HepG2 (cell line): ENCODE measurements around the gene ITGA6.

ENCODE experiments used
- ARID4A ChIP-seq: sonication (generic); formaldehyde crosslinking; IDR thresholded peaks from 2 replicates; pipeline ENCODE4 v1.5.0; 2020; ENCODE audit warnings: mild to moderate bottlenecking, missing genetic modification reagents, borderline replicate concordance
- CTCF ChIP-seq: sonication (generic); formaldehyde crosslinking; IDR thresholded peaks from 2 replicates; pipeline ENCODE4 v1.5.0; 2020; ENCODE audit warnings: mild to moderate bottlenecking, missing genetic modification reagents, moderate library complexity
- ELK4 ChIP-seq: sonication (generic); formaldehyde crosslinking; IDR thresholded peaks from 2 replicates; pipeline ENCODE4 v1.9.0; 2021; ENCODE audit warnings: missing genetic modification reagents, borderline replicate concordance
- MYC ChIP-seq: sonication (generic); formaldehyde crosslinking; IDR thresholded peaks from 2 replicates; pipeline ENCODE4 v1.9.0; 2021; ENCODE audit warnings: missing genetic modification reagents, borderline replicate concordance
- NFE2L2 ChIP-seq: fragments of 150-350 bp; IDR thresholded peaks from 2 replicates; pipeline ENCODE4 v1.6.1; 2014; ENCODE audit warnings: low read length
- REST ChIP-seq, 2 experiments: IDR thresholded peaks; 2 replicates each; pipeline ENCODE4 v1.6.1; 2011 to 2012; ENCODE audit warnings: low read length in 2 of 2, borderline replicate concordance in 1 of 2, low read depth in 1 of 2, mild to moderate bottlenecking in 1 of 2, moderate library complexity in 1 of 2
- RNF2 ChIP-seq: fragments of 450-650 bp; conservative IDR thresholded peaks from 2 replicates; pipeline ENCODE4 v1.6.1; 2016; ENCODE audit warnings: low read depth
- ZNF354B ChIP-seq: sonication (generic); formaldehyde crosslinking; IDR thresholded peaks from 2 replicates; pipeline ENCODE4 v1.8.0; 2022; ENCODE audit warnings: mild to moderate bottlenecking, missing genetic modification reagents
- ZNF430 ChIP-seq: sonication (generic); formaldehyde crosslinking; IDR thresholded peaks from 2 replicates; pipeline ENCODE4 v1.9.0; 2021; ENCODE audit warnings: mild to moderate bottlenecking, missing genetic modification reagents
- ZNF878 ChIP-seq: sonication (generic); formaldehyde crosslinking; IDR thresholded peaks from 2 replicates; pipeline ENCODE4 v1.8.1; 2023; ENCODE audit warnings: mild to moderate bottlenecking, missing genetic modification reagents, moderate library complexity

GRCh38 chr2:172551271-172551670 lies 123.9 kb downstream of the ITGA6 start:
- TF ChIP-seq ARID4A (CRISPR knock-in tag), result no peak
- TF ChIP-seq CTCF (CRISPR knock-in tag), result no peak
- no peak for TF ChIP-seq ZNF878 (CRISPR knock-in tag)
- TF ChIP-seq NFE2L2, result no peak
- no peak for TF ChIP-seq RNF2
- no peak for TF ChIP-seq REST (IDR thresholded peaks at IDR 0.05; ENCODE audit: borderline replicate concordance in 1 of 2, low read depth in 1 of 2, low read length in 2 of 2)
- TF ChIP-seq ZNF430, result no peak
- no peak for TF ChIP-seq ELK4 (CRISPR knock-in tag)
- no peak for TF ChIP-seq ZNF354B
- no peak for TF ChIP-seq MYC (CRISPR knock-in tag)
